Tibial artery (tissue), 4 donors: ENCODE data around the gene CCDC93.
A peak's percentile ranks its signal among the peaks of the same experiment; 100 is the strongest.

Experiments used
- DNase-seq, 2 donors: peaks; one replicate each; pipeline ENCODE4 v3.0.0-alpha.2; 2019
- H3K27ac ChIP-seq, 2 donors: fragments of 200-600 bp; sonication (generic) in 1 of 2; 1 replicate in 1 of 2; 2 replicates in 1 of 2; pipeline ENCODE4 v1.5.1; 2018 to 2019; ENCODE audit warnings: mild to moderate bottlenecking in 1 of 2
- H3K27me3 ChIP-seq, 2 donors: fragments of 200-600 bp; sonication (generic) in 1 of 2; one replicate each; pipeline versions ENCODE4 v1.5.1 to v1.6.0; 2016 to 2019
- H3K36me3 ChIP-seq, 3 donors: fragments of 200-600 bp; sonication (generic) in 2 of 3; one replicate each; pipeline ENCODE4 v1.5.1; 2016 to 2019; ENCODE audit warnings: mild to moderate bottlenecking in 2 of 3
- H3K4me1 ChIP-seq, 4 donors: fragments of 200-600 bp; sonication (generic) in 2 of 4; 1 replicate in 3 of 4; 2 replicates in 1 of 4; pipeline ENCODE4 v1.5.1; 2016 to 2019
- H3K4me3 ChIP-seq, 2 donors: fragments of 200-600 bp; sonication (generic) in 1 of 2; 1 replicate in 1 of 2; 2 replicates in 1 of 2; pipeline ENCODE4 v1.5.1; 2018 to 2019; ENCODE audit warnings: mild to moderate bottlenecking in 2 of 2
- H3K9me3 ChIP-seq, 3 donors: fragments of 200-600 bp; sonication (generic) in 1 of 3; one replicate each; pipeline ENCODE4 v1.5.1; 2016 to 2019
- intact Hi-C: fragments of 100-400 bp; cut with DNase I; formaldehyde crosslinking; loops from one replicate; pipeline ENCODE4 v1.15.0; 2023; ENCODE audit warnings: low total_unique reads
- TF ChIP-seq, protein P1 (sequence below), 2 experiments: fragments of 200-600 bp in 1 of 2; fragments of 450-650 bp in 1 of 2; IDR thresholded peaks; one replicate each; pipeline ENCODE4 v1.5.1; 2017 to 2019; ENCODE audit warnings: antibody characterized with exemption in 2 of 2, mild to moderate bottlenecking in 1 of 2, moderate library complexity in 1 of 2

Gene CCDC93

DNA sequence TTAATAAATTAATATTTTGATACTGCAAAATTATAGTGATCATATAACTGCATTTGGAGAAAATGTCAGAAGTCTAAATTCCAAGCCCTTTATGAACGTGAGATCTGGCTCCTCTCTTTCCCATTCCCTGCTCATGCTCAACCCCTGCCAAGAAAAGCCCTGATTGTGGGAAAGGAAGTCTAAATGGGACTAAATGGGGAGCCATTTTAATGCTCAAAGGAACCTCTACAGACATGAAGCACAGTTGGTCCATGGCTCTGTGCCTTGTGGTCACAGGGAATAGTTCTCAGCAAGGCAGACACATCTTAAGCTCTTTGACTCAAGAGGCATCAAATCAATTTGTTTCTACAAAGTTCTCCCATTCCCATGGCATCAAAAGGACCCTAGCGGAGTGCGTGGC is 45.1 kb upstream of the CCDC93 start:
- no peaks in the 10 kb centered on the region for H3K27me3 ChIP-seq
- no peaks in the 10 kb centered on the region for H3K4me1 ChIP-seq
- intact Hi-C loops: no loop called here
- H3K4me3 ChIP-seq: no peak overlapping the region
- H3K27ac ChIP-seq: no peak overlapping the region
- H3K36me3 ChIP-seq: no peaks in the 10 kb centered on the region
- H3K9me3 ChIP-seq: no peaks in the 10 kb centered on the region
- TF ChIP-seq, protein P1, sequence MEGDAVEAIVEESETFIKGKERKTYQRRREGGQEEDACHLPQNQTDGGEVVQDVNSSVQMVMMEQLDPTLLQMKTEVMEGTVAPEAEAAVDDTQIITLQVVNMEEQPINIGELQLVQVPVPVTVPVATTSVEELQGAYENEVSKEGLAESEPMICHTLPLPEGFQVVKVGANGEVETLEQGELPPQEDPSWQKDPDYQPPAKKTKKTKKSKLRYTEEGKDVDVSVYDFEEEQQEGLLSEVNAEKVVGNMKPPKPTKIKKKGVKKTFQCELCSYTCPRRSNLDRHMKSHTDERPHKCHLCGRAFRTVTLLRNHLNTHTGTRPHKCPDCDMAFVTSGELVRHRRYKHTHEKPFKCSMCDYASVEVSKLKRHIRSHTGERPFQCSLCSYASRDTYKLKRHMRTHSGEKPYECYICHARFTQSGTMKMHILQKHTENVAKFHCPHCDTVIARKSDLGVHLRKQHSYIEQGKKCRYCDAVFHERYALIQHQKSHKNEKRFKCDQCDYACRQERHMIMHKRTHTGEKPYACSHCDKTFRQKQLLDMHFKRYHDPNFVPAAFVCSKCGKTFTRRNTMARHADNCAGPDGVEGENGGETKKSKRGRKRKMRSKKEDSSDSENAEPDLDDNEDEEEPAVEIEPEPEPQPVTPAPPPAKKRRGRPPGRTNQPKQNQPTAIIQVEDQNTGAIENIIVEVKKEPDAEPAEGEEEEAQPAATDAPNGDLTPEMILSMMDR (IDR thresholded peaks at IDR 0.05): no peak
- no peak for DNase-seq

DNA sequence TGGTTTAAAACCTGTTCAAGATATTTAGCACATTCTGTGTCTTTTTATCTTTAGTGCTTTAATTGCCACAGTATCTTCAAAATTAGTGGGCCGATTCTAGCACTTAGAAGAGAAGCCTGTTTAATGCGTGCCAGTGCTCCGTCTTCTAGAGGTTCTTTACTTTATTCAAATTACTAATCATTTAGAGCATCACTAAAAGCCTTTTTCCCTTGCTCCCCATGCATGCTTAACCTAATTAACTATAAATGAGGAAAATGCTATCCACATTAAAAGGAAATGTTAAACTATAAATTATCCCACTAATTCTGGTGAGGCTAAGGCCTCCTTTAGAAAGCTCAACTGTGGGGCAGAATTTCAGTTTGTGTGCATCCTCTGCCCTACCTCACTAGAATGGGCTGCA is 42.9 kb upstream of the CCDC93 start:
- intact Hi-C loops: no loop called here
- Histone ChIP-seq H3K27me3 (no peaks in the 10 kb centered on the region), H3K27ac (no peak overlapping the region), H3K4me3 (no peak overlapping the region), H3K4me1 (no peaks in the 10 kb centered on the region), H3K9me3 (no peaks in the 10 kb centered on the region), H3K36me3 (no peaks in the 10 kb centered on the region)
- no peak for DNase-seq
- TF ChIP-seq, protein P1 (IDR thresholded peaks at IDR 0.05): no peak

DNA sequence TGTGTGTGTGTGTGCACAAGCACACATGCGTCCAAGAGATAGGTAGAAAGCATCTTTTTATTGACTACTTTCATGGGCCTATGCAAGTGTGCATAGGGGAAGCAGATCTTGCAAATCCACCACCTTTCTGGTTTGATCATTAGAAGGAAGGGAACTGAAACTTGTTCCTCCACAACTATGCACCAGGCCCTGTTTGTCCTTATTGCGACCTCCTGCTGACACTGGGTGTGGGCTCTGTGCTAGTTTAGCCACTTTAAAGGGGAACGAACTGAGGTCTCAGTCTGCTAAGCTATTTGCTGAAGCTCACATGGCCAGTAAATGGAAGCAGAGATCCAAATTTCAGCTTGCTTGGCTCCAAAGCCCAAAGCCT is 42.3 kb upstream of the CCDC93 start:
- TF ChIP-seq, protein P1 (IDR thresholded peaks at IDR 0.05): no peak
- Histone ChIP-seq H3K36me3 (no peaks in the 10 kb centered on the region), H3K27me3 (peaks cover 0 to 3% of the 10 kb centered on the region in 2 donors), H3K4me3 (no peak overlapping the region), H3K4me1 (no peaks in the 10 kb centered on the region), H3K27ac (no peak overlapping the region), H3K9me3 (no peaks in the 10 kb centered on the region)
- intact Hi-C loops: no loop called here
- DNase-seq: peak in 1 of 2 donors; percentile 46

DNA sequence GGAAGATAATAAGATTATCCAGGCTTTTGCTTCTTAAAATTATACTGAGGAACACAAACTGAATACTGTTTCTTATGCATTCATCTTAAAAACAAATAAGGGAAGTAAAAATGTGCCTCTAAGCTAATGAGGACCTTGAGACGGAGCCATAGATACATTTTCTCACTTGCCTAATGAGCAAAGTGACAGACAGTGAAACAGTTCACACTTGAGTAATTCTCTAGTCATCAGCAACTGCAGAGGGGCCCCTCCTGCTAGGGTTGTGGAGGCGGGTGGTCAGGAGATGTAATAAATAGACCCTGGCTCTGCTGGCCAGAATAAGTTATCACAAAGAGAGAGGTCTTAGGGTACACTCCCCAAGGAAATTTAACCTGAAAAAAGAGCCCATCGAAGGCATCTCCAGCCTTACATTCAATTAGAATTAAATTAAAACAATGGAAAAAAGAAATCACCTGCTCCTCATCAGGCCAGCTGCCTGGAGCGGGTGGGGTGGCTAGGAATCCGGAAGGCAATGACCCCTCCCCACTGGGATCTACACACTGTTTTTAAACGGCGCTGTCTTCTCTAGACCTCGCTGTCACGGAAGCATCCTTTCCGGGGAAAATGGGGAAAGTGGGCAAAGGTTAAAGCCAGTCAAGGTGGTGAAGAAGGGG is 41.8 kb upstream of the CCDC93 start:
- intact Hi-C loops: no loop called here
- Histone ChIP-seq H3K27ac (no peak overlapping the region), H3K27me3 (peaks cover 0 to 3% of the 10 kb centered on the region in 2 donors), H3K4me3 (no peak overlapping the region), H3K9me3 (no peaks in the 10 kb centered on the region), H3K36me3 (no peaks in the 10 kb centered on the region), H3K4me1 (no peaks in the 10 kb centered on the region)
- no peak for DNase-seq
- TF ChIP-seq, protein P1 (IDR thresholded peaks at IDR 0.05): no peak

DNA sequence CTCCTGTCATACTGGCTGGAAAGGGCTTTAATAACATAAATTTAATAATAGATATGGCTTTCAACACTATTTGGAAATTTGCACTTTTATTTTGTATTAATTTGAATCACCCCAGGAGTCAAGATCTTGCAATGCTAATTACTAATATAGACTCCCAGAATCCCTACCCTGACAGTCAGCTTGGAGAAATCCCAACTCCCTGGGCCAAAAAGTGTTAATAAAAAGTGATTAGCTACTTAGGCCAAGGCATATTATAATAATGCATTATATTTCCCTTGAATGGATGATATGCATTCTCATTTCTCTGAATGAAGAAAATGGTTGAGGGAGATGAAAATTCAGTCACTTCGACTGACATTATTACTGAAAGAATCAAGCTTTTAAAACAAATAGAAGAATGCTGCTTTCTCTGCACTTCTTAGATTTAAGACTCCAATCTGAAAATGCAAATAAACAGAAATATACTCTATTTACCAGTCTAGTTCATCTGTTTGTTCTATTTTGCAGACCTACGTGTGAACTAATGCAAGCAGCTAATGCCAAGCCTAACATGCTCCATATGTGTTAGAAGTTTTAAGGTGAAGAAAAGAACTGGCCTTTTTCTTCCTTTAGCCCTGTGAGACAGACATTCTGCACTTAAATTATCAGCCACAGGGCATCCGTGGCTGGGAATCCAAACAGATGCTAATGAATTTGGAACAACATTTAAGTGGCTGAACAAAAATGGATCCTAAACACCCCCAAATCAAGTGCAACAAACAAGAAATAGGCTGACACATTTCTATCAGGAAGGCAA is 40.5 kb upstream of the CCDC93 start:
- no peak overlapping the region for H3K27ac ChIP-seq
- peaks cover 0 to 7% of the 10 kb centered on the region in 2 donors for H3K27me3 ChIP-seq
- no peak for DNase-seq
- H3K9me3 ChIP-seq: no peaks in the 10 kb centered on the region
- intact Hi-C loops: no loop called here
- H3K4me1 ChIP-seq: no peaks in the 10 kb centered on the region
- H3K4me3 ChIP-seq: no peak overlapping the region
- H3K36me3 ChIP-seq: no peaks in the 10 kb centered on the region
- TF ChIP-seq, protein P1 (IDR thresholded peaks at IDR 0.05): no peak
